Gastrocnemius medialis (tissue), 4 donors: ENCODE data around the gene CHST13. TPM values are rescaled to one million over a fixed set of nuclear protein-coding genes. Genes with fewer than 3 reads are reported as not detected.

Experiments used
- ATAC-seq, 2 donors: fragments of 150-250 bp; one replicate each; pipeline ENCODE4 v1.9.1; 2016
- DNase-seq, 2 donors: peaks; one replicate each; pipeline ENCODE4 v3.0.0-alpha.2; 2019
- H3K27ac ChIP-seq, 4 donors: fragments of 200-600 bp; sonication (generic); 1 replicate in 1 of 4; 2 replicates in 3 of 4; pipeline ENCODE4 v1.5.1; 2016 to 2018; ENCODE audit warnings: mild to moderate bottlenecking in 2 of 4, moderate library complexity in 1 of 4
- H3K27me3 ChIP-seq, 3 donors: fragments of 200-600 bp; sonication (generic) in 2 of 3; 1 replicate in 1 of 3; 2 replicates in 2 of 3; pipeline versions ENCODE4 v1.5.1 to v1.6.0; 2016 to 2019; ENCODE audit warnings: mild to moderate bottlenecking in 1 of 3, moderate library complexity in 1 of 3
- H3K36me3 ChIP-seq, 2 donors: fragments of 200-600 bp; sonication (generic) in 1 of 2; one replicate each; pipeline ENCODE4 v1.5.1; 2017 to 2018
- H3K4me1 ChIP-seq, 2 donors: fragments of 200-600 bp; sonication (generic) in 1 of 2; one replicate each; pipeline ENCODE4 v1.5.1; 2016 to 2017; ENCODE audit warnings: mild to moderate bottlenecking in 2 of 2
- H3K4me3 ChIP-seq, 4 donors: fragments of 200-600 bp; sonication (generic) in 3 of 4; 1 replicate in 1 of 4; 2 replicates in 3 of 4; pipeline ENCODE4 v1.5.1; 2016 to 2019; ENCODE audit warnings: mild to moderate bottlenecking in 2 of 4
- H3K9me3 ChIP-seq, 3 donors: fragments of 200-600 bp; sonication (generic) in 2 of 3; 1 replicate in 1 of 3; 2 replicates in 2 of 3; pipeline ENCODE4 v1.5.1; 2016 to 2019
- CTCF ChIP-seq, 5 experiments: fragments of 450-650 bp in 3 of 5; fragments of 200-600 bp in 2 of 5; sonication (generic) in 2 of 5; IDR thresholded peaks in 4 of 5; conservative IDR thresholded peaks in 1 of 5; 1 replicate in 4 of 5; 2 replicates in 1 of 5; pipeline ENCODE4 v1.5.1; 2016 to 2019; ENCODE audit warnings: antibody characterized with exemption in 5 of 5, mild to moderate bottlenecking in 3 of 5, moderate library complexity in 3 of 5
- POLR2A ChIP-seq, 2 donors: fragments of 450-650 bp; IDR thresholded peaks; one replicate each; pipeline ENCODE4 v1.6.1; 2017; ENCODE audit warnings: antibody characterized with exemption in 2 of 2, mild to moderate bottlenecking in 2 of 2, moderate library complexity in 2 of 2
- in situ Hi-C, 4 donors: fragments of 200-750 bp; cut with MboI; loops; one replicate each; pipeline versions ENCODE4 v1.15.0 to v1.8.0; 2017; ENCODE audit warnings: low sequenced_read_pairs in 4 of 4
- intact Hi-C: fragments of 100-400 bp; cut with DNase I; formaldehyde crosslinking; loops from one replicate; pipeline ENCODE4 v1.15.1; 2023; ENCODE audit warnings: low total_unique reads
- total RNA-seq, 4 donors: library from RNA; depleted of rRNA; stranded (reverse); fragments of >200 nt; gene quantifications; one replicate each; pipeline versions ENCODE4 v1.1.0 to v1.2.3, GENCODE V29; 2016

The CHST13 gene
- total RNA-seq, 4 donors from 2014 or later: 0.49 TPM; not detected in 3

GRCh38 chr3:126556637-126557414 lies 32.9 kb downstream of the CHST13 start:
- ATAC-seq (no peak), DNase-seq (no peak)
- no peak for TF ChIP-seq POLR2A (IDR thresholded peaks at IDR 0.05)
- no peak for TF ChIP-seq CTCF (IDR thresholded peaks at IDR 0.05 in 4 of 5, conservative IDR thresholded peaks at IDR 0.05 in 1 of 5)
- intact Hi-C loops (no loop called here), in situ Hi-C loops (no loop called here)
- H3K27me3 ChIP-seq: no peaks in the 10 kb centered on the region
- no peaks in the 10 kb centered on the region for H3K36me3 ChIP-seq
- no peaks in the 10 kb centered on the region for H3K4me1 ChIP-seq
- H3K9me3 ChIP-seq: no peaks in the 10 kb centered on the region
- no peak overlapping the region for H3K4me3 ChIP-seq
- H3K27ac ChIP-seq: no peak overlapping the region

GRCh38 chr3:126557415-126557745 lies 33.4 kb downstream of the CHST13 start:
- Histone ChIP-seq H3K9me3 (peaks cover 0 to 1% (median 0%) of the 10 kb centered on the region in 3 donors), H3K27me3 (no peaks in the 10 kb centered on the region), H3K27ac (no peak overlapping the region), H3K36me3 (no peaks in the 10 kb centered on the region), H3K4me1 (no peaks in the 10 kb centered on the region), H3K4me3 (no peak overlapping the region)
- TF ChIP-seq POLR2A (IDR thresholded peaks at IDR 0.05): no peak
- DNase-seq (peak in 1 of 2 donors; percentile 6), ATAC-seq (no peak)
- in situ Hi-C loops (no loop called here), intact Hi-C loops (no loop called here)

GRCh38 chr3:126557761-126558160 lies 33.8 kb downstream of the CHST13 start:
- Histone ChIP-seq H3K4me1 (no peaks in the 10 kb centered on the region), H3K27ac (no peak overlapping the region), H3K9me3 (peaks cover 0 to 3% (median 0%) of the 10 kb centered on the region in 3 donors), H3K36me3 (no peaks in the 10 kb centered on the region), H3K27me3 (no peaks in the 10 kb centered on the region), H3K4me3 (no peak overlapping the region)
- TF ChIP-seq POLR2A (IDR thresholded peaks at IDR 0.05) (no peak), CTCF (IDR thresholded peaks at IDR 0.05 in 4 of 5, conservative IDR thresholded peaks at IDR 0.05 in 1 of 5) (no peak)
- intact Hi-C loops (no loop called here), in situ Hi-C loops (no loop called here)
- ATAC-seq: no peak
- DNase-seq: no peak

GRCh38 chr3:126558336-126559071 lies 34.5 kb downstream of the CHST13 start, which contains the start of gene C3orf22:
TSS of gene C3orf22 (minus strand) at chr3:126558932. CDS start at chr3:126553390, 5,542 bp downstream.
- intact Hi-C loops: no loop called here
- in situ Hi-C loops: no loop called here
- DNase-seq: no peak
- Histone ChIP-seq H3K36me3 (no peaks in the 10 kb centered on the region), H3K27me3 (no peaks in the 10 kb centered on the region), H3K9me3 (peaks cover 0 to 3% (median 0%) of the 10 kb centered on the region in 3 donors), H3K4me3 (no peak within 1 kb of the TSS), H3K4me1 (no peaks in the 10 kb centered on the region), H3K27ac (no peak within 1 kb of the TSS)
- ATAC-seq: no peak
- no peak for TF ChIP-seq CTCF (IDR thresholded peaks at IDR 0.05 in 4 of 5, conservative IDR thresholded peaks at IDR 0.05 in 1 of 5)
- no peak for TF ChIP-seq POLR2A (IDR thresholded peaks at IDR 0.05)

- Histone ChIP-seq H3K4me1 (no peaks in the 10 kb centered on the region), H3K9me3 (peaks cover 0 to 3% (median 0%) of the 10 kb centered on the region in 3 donors), H3K4me3 (no peak overlapping the region), H3K27me3 (no peaks in the 10 kb centered on the region), H3K27ac (no peak overlapping the region), H3K36me3 (no peaks in the 10 kb centered on the region)
- ATAC-seq (no peak), DNase-seq (no peak)
- TF ChIP-seq POLR2A (IDR thresholded peaks at IDR 0.05) (no peak), CTCF (IDR thresholded peaks at IDR 0.05 in 4 of 5, conservative IDR thresholded peaks at IDR 0.05 in 1 of 5) (no peak)
- in situ Hi-C loops: no loop called here
- intact Hi-C loops: no loop called here
Measured at GRCh38 chr3:126562737-126563276, 38.9 kb downstream of the CHST13 start.
